HFF-Myc (cell line): Measurements from ENCODE around the gene CNNM3.

Experiments
- DNase-seq: peaks from one replicate; pipeline ENCODE4 v3.0.0-alpha.2; 2011; ENCODE audit warnings: low read depth; ENCODE audit errors: extremely low read depth
- H3K4me3 ChIP-seq: replicated peaks from 2 replicates; pipeline ENCODE4 v1.5.1; 2011; ENCODE audit warnings: low read depth, mild to moderate bottlenecking, control low read depth, low read length
- CTCF ChIP-seq: IDR thresholded peaks from 2 replicates; pipeline ENCODE4 v1.5.1; 2012; ENCODE audit warnings: mild to moderate bottlenecking, low read depth, low read length, control low read depth; ENCODE audit errors: missing control alignments

CNNM3 gene

GRCh38 chr2:96875498-96876268 lies 59.6 kb downstream of the CNNM3 start:
- DNase-seq, result no peak
- no peak overlapping the region for H3K4me3 ChIP-seq
- TF ChIP-seq CTCF, result no peak

GRCh38 chr2:96876269-96877041 lies 60.4 kb downstream of the CNNM3 start:
- no peak for DNase-seq
- no peak overlapping the region for H3K4me3 ChIP-seq

GRCh38 chr2:96877042-96877451 lies 61.0 kb downstream of the CNNM3 start:
- no peak for TF ChIP-seq CTCF
- H3K4me3 ChIP-seq, result no peak overlapping the region
- DNase-seq, result no peak

More at GRCh38 chr2:96876269-96877041, 60.4 kb downstream of the CNNM3 start:
- no peak for TF ChIP-seq CTCF

GRCh38 chr2:96877631-96878092 lies 61.6 kb downstream of the CNNM3 start:
- no peak for DNase-seq
- no peak overlapping the region for H3K4me3 ChIP-seq
- TF ChIP-seq CTCF, result no peak

GRCh38 chr2:96878171-96878570 lies 62.1 kb downstream of the CNNM3 start:
- no peak for TF ChIP-seq CTCF
- no peak for DNase-seq
- H3K4me3 ChIP-seq, result no peak overlapping the region

- no peak overlapping the region for H3K4me3 ChIP-seq
- TF ChIP-seq CTCF, result no peak
- DNase-seq, result no peak
Observed at GRCh38 chr2:96878796-96879544, 62.9 kb downstream of the CNNM3 start.
